Measurements from ENCODE around the gene COL5A1.
"Not testable (repeated sequence)": the region's sequence is repeated elsewhere in the genome, so short reads cannot be mapped to it uniquely, and the experiment has no call there.

Gene COL5A1

DNA sequence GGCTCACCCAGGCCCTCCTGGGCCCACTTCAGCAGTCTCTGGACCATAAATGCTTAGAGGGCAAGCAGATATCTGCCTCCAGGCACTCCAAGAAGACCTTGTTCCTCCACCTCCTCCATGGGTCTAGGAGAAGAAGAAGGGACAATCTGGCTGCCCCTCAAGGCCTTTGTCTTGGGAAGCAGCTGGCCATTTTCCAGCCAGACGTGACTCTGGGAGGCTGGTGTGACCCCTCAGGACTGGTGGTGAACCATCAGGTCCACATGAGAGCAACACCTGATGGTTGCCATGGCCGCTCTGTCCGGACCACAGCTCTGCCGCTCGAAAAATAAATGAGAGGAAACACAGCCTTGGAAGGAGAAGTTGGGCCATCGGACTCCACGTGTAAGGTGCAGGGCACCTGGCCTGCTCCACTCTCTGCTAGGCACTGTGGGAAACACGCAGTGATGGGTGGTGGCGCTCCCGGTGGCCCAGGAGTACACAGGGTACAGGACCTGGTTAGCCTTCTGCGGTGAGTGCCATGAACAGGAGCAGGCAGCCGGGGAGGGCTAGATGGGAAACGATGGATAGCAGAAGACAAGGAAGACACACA lies 3.0 kb upstream of the COL5A1 start:
- DNase-seq (ENCODE audit: low spot score), result no peak

DNA sequence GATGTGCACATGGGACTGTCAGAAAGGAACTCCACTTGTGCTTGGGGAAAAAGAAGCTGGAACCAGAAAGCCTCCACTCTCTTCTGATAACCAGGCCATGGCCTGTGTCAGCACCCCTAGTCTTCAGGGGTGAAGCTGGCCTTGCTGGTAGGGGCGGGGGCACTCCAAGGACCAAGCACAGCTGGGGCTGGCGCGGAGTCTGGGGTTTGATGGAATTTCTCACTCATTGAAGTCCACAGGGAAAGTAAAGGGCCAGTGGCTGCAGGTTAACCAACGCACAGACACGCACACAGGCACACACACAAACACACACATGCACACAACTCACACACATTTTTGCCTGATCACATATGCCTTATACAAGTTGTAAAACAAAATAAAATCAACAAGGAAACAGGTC lies 1.6 kb upstream of the COL5A1 start:
- DNase-seq (ENCODE audit: low spot score), result no peak

DNA sequence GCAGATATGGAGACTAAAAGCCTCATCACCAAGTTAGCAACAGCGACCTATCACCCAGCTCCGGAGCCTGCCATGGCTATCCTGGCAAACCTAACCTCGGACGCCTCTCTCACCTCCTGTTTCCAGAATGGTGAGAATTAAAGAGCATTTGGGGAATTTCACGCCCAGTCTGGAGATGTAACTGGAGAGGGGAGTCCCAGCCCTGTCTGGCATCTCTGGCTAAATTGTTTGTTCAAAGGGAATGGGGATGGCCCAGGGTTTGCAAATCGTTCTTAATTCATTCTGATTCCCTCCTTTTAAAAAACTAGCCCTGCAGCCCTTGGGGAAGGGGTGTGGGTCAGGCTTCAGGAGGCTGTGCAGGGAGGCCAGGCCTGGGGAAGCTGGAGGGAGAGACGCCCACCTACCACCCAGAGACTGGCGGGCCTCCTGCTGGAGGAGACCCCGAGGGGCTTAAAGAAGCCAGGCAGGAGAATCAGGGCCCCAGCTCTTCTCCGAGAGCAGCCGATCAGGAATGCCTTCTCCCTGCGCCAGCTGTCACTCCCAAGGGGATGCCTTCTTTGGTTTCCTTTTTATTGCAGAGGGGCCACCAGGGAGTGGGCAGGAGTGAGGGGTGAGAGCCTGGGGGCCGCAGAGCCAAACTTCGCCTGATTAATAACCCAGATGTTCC lies 964 bp upstream of the COL5A1 start:
- no peak for DNase-seq (ENCODE audit: low spot score)

DNA sequence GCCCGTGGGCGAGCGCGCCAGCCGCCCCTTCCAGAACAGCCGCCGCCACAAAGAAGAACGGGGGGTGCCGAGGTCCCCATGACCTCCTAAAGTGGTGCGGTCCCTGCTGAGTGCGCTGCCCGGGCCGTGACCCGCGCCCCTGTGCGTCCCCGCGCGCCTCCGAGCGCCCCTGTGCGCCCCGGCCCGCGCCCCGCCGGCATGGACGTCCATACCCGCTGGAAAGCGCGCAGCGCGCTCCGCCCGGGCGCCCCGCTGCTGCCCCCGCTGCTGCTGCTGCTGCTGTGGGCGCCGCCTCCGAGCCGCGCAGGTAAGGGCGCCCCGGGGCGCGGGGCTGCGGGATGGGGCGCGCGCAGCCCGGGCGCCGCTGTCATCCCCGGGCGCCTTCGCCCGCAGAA lies 384 bp downstream of the COL5A1 start:
- no peak for DNase-seq (ENCODE audit: low spot score)

GRCh38 chr9:134642385-134643181 lies 980 bp downstream of the COL5A1 start:
- no peak for DNase-seq (ENCODE audit: low spot score)

GRCh38 chr9:134643222-134643671 lies 1.6 kb downstream of the COL5A1 start:
- no peak for DNase-seq (ENCODE audit: low spot score)

- not testable (repeated sequence) for DNase-seq (ENCODE audit: low spot score)
Observed at GRCh38 chr9:134644401-134644724, 2.8 kb downstream of the COL5A1 start.

DNA sequence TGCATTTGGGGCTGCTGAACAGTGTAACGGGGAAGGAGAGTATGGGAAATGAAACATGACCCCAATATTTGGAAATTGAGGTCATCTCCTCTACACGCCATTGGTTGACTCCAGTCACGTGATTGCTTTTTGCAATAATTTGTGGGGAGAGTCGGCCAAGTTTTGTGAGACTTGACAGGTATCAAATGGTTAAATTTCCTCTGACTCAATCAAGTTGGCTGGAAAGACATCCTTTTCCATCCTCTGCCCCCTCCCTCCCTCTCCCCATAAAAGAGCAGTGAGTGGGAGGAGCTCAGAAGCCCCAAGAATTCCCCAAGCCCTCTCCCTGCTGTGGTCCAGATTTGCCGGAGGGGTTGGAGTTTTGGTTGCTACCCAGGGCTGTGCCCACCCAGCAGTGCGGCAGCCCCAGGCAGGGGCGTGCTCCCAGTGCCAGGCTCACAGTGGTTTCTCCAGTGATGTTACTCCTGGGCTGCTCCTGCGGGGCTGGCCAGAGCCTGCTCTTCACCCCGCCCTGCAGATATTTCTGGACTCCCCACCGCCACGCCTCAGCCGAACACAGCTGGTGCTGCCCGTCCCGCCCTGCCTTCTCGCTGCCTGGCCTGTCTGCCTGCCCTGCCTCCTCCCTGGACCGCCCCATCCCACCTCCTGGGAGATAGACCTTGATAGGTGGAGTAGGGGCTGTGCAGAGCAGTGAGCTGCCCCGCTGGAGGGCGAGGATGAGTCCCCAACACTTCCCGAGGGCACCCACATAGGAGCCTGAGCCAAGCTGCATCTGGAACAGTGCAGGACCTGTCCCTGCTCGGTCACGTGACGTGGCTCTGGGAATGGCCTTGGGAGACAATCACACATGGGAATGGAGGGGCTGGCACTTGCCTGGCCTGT lies 3.4 kb downstream of the COL5A1 start:
- DNase-seq (ENCODE audit: low spot score), result peak; percentile 26

- DNase-seq (ENCODE audit: low spot score), result no peak
Observed at GRCh38 chr9:134645607-134646365, 4.2 kb downstream of the COL5A1 start.

GRCh38 chr9:134647359-134648080 lies 5.9 kb downstream of the COL5A1 start:
- DNase-seq (ENCODE audit: low spot score), result no peak

- no peak for DNase-seq (ENCODE audit: low spot score)
Observed at GRCh38 chr9:134648701-134649530, 7.3 kb downstream of the COL5A1 start.

- no peak for DNase-seq (ENCODE audit: low spot score)
Observed at GRCh38 chr9:134650431-134651190, 9.0 kb downstream of the COL5A1 start.

DNA sequence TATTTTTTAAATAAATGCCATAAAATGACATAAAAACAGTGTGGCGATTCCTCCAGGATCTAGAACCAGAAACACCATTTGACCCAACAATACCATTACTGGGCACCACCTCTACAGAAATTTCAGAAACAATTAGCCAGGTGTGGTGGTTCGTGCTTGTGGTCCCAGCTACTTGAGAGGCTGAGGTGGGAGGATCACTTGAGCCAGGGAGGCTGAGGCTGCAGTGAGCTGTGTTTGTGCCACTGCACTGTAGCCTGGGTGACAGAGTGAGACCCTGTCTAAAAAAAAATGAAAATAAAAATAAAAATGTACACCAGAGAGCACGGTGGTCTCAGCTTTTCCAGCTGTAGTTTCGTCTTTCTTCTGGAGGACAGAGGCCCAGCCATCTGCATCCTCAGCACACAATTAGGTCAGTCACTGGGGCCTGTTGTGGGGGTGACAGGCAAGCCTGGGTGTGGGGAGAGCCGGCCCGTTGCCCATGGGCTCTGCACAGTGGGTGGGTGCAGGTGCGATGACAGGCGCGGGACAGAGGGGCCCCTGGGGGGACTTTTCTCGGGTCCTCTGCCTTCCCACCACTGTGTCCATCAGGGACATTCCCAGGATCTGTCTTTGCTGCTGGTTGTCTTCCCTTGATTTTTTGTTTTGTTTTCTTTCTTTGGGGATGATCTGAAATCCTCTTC lies 9.8 kb downstream of the COL5A1 start:
- no peak for DNase-seq (ENCODE audit: low spot score)

DNA sequence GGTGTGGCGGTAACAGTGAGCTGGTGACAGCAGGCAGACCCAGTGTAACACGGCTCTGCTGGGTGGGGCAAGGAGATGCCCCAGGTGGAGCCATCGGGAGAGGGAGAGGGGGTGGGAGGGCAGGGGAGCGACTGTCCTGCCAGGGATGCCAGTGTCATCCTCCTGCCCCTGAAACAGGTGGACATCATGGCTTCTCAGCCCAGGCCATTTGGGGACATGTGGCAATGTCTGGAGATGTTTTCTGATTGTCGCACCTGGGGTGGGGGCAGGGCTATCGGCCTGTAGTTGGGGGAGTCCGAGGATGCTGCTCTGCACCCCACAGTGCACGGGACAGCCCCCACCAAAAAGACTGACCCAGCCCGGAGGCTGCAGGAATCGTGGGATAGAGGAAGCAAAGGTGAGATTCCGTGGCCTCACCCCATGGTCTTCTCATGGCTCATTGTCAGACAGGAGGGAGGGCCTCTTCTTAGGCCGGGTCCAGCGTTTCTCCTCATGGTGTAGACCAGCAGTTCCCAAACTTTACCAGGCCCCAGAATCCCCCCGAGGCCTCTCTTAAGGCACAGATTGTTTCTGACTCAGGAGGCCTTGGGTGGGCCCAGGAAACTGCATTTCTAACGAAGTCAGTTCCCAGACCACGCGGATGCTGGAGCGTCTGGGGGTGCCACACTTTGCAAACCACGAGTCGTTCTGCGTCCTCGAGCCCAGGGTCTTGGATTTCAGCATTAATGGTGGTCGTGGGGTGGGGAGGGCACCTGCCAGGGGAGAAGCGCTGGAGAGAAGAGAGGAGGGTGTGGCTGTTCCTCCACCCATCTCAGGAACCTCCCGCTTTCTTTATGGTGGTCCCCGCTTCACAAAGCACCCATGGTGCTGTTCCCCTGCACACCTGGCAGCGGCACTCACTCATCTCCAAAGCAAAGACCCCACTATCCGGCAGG lies 11.0 kb downstream of the COL5A1 start:
- DNase-seq (ENCODE audit: low spot score), result no peak

GRCh38 chr9:134653259-134654009 lies 11.8 kb downstream of the COL5A1 start:
- DNase-seq (ENCODE audit: low spot score), result no peak

GRCh38 chr9:134655101-134655500 lies 13.5 kb downstream of the COL5A1 start:
- DNase-seq (ENCODE audit: low spot score), result no peak

Data from pons (tissue), 1 donor.